Endothelial cell of umbilical vein (primary cell): ENCODE measurements around the gene BRK1. TPM values are rescaled to one million over a fixed set of nuclear protein-coding genes. Genes with fewer than 3 reads are reported as not detected.

ENCODE experiments used
- BruUV-seq: library from RNA; stranded (reverse); fragments of 400-500 nt; replicated peaks from 2 replicates; lab custom pipeline; 2021; lab: Mats Ljungman, UMichigan
- CTCF ChIA-PET: fragments of 300-600, 350-600 bp; sonication (Branson Sonifier 250); formaldehyde crosslinking; loops from one replicate; lab custom pipeline; 2021; ENCODE audit warnings: antibody characterized with exemption, inconsistent platforms; lab: Charles Lee
- POLR2A ChIA-PET: fragments of 300-600, 350-600 bp; sonication (Branson Sonifier 250); formaldehyde crosslinking; loops from one replicate; lab custom pipeline; 2021; ENCODE audit warnings: antibody characterized with exemption, inconsistent platforms; lab: Charles Lee
- DNase-seq: peaks from one replicate; pipeline ENCODE4 v3.0.0-alpha.2; 2011; ENCODE audit warnings: low read depth, low spot score
- FAIRE-seq: peaks from 2 replicates; lab custom pipeline; 2011; peaks lifted over from hg19 to GRCh38; lab: Jason Lieb, UNC
- H2AFZ ChIP-seq: 2 replicates; pipeline ENCODE4 v1.6.0; 2012; ENCODE audit warnings: low read depth, low read length, control low read depth, inconsistent platforms
- H3K27ac ChIP-seq: 2 replicates; pipeline ENCODE4 v1.5.1; 2011; ENCODE audit warnings: low read depth, mild to moderate bottlenecking, control low read depth, low read length, moderate library complexity; ENCODE audit not compliant: insufficient read depth
- H3K27me3 ChIP-seq, 2 experiments: 2 replicates each; pipeline versions ENCODE4 v1.6.0 to v1.6.1; 2011; ENCODE audit warnings: low read length in 2 of 2, mixed read lengths in 1 of 2; ENCODE audit not compliant: control insufficient read depth in 2 of 2, insufficient read depth in 2 of 2
- H3K36me3 ChIP-seq, 2 experiments: 2 replicates in 1 of 2; 3 replicates in 1 of 2; pipeline ENCODE4 v1.5.1; 2011; ENCODE audit warnings: low read length in 2 of 2, mild to moderate bottlenecking in 1 of 2, moderate library complexity in 1 of 2; ENCODE audit not compliant: control insufficient read depth in 2 of 2, insufficient read depth in 2 of 2; ENCODE audit errors: extremely low read depth in 1 of 2
- H3K4me1 ChIP-seq: 3 replicates; pipeline ENCODE4 v1.5.1; 2011; ENCODE audit warnings: mild to moderate bottlenecking, low read length; ENCODE audit not compliant: control insufficient read depth, insufficient read depth; ENCODE audit errors: extremely low read depth
- H3K4me2 ChIP-seq: 2 replicates; pipeline ENCODE4 v1.6.1; 2011; ENCODE audit warnings: low read length, control low read depth, mixed read lengths; ENCODE audit not compliant: insufficient read depth
- H3K4me3 ChIP-seq, 3 experiments: fragments of 200-600 bp in 1 of 3; sonication (generic), shearing (Covaris generic) in 1 of 3; replicated peaks in 1 of 3; 2 replicates each; pipeline ENCODE4 v1.5.1; 2011 to 2016; ENCODE audit warnings: control low read depth in 3 of 3, low read length in 3 of 3, mild to moderate bottlenecking in 2 of 3, inconsistent platforms in 1 of 3, low read depth in 1 of 3, moderate library complexity in 1 of 3; ENCODE audit not compliant: insufficient read depth in 1 of 3
- H3K79me2 ChIP-seq: 2 replicates; pipeline ENCODE4 v1.6.0; 2012; ENCODE audit warnings: low read length, inconsistent platforms; ENCODE audit not compliant: control insufficient read depth, insufficient read depth
- H3K9ac ChIP-seq: replicated peaks from 2 replicates; pipeline ENCODE3; 2011; ENCODE audit warnings: low read length, control low read depth; ENCODE audit not compliant: insufficient read depth; ENCODE audit errors: extremely low read depth
- H3K9me1 ChIP-seq: replicated peaks from 3 replicates; pipeline ENCODE4 v1.6.0; 2011; ENCODE audit warnings: mild to moderate bottlenecking, low read length; ENCODE audit not compliant: control insufficient read depth, insufficient read depth; ENCODE audit errors: extremely low read depth
- H3K9me3 ChIP-seq: replicated peaks from 2 replicates; pipeline ENCODE4 v1.5.1; 2012; ENCODE audit warnings: low read length, inconsistent platforms; ENCODE audit not compliant: control insufficient read depth, insufficient read depth
- H4K20me1 ChIP-seq: replicated peaks from 2 replicates; pipeline ENCODE3; 2011; ENCODE audit warnings: mild to moderate bottlenecking, low read length; ENCODE audit not compliant: control insufficient read depth, insufficient read depth; ENCODE audit errors: extremely low read depth
- EZH2 ChIP-seq: IDR thresholded peaks from 2 replicates; pipeline ENCODE4 v1.6.1; 2012; ENCODE audit warnings: borderline replicate concordance, low read depth, mild to moderate bottlenecking, moderate library complexity, low read length, inconsistent platforms; ENCODE audit not compliant: severe bottlenecking
- FOS ChIP-seq: IDR thresholded peaks from 2 replicates; pipeline ENCODE4 v1.6.1; 2011; ENCODE audit warnings: mild to moderate bottlenecking, low read length, moderate library complexity, borderline replicate concordance; ENCODE audit not compliant: insufficient read depth
- GATA2 ChIP-seq: IDR thresholded peaks from 2 replicates; pipeline ENCODE4 v1.7.0; 2011; ENCODE audit warnings: low read depth, mild to moderate bottlenecking, moderate library complexity, mixed read lengths, low read length; ENCODE audit not compliant: insufficient read length, insufficient read depth
- JUN ChIP-seq: IDR thresholded peaks from 2 replicates; pipeline ENCODE4 v1.6.1; 2011; ENCODE audit warnings: borderline replicate concordance, low read depth; ENCODE audit not compliant: insufficient read length, insufficient read depth
- MYC ChIP-seq: IDR thresholded peaks from one replicate; pipeline ENCODE4 v1.6.1; 2011; ENCODE audit warnings: mild to moderate bottlenecking, low read depth, low read length
- POLR2A ChIP-seq: IDR thresholded peaks from 2 replicates; pipeline ENCODE4 v1.6.1; 2012; ENCODE audit warnings: low read depth, mild to moderate bottlenecking, control low read depth, low read length
- POLR2AphosphoS5 ChIP-seq: IDR thresholded peaks from 2 replicates; pipeline ENCODE4 v1.6.1; 2012; ENCODE audit warnings: low read depth, mild to moderate bottlenecking, control low read depth, low read length, moderate library complexity; ENCODE audit not compliant: insufficient read depth
- dilution Hi-C: fragments of 300-500 bp; cut with MboI; formaldehyde crosslinking; loops from one replicate; pipeline ENCODE4 v1.15.0; 2019; ENCODE audit warnings: low sequenced_read_pairs; ENCODE audit not compliant: extremely low pct_ligation_motif_present
- intact Hi-C: fragments of 100-400 bp; cut with micrococcal nuclease; formaldehyde crosslinking; loops from one replicate; pipeline ENCODE4 v1.10.0; 2022
- polyA plus RNA-seq, 4 experiments: library from polyadenylated mRNA; depleted of rRNA in 3 of 4; stranded (reverse) in 3 of 4; unstranded in 1 of 4; fragments of >200 nt; gene quantifications; 2 replicates each; pipeline versions ENCODE4 v1.2.1 to v1.2.3, GENCODE V29; 2011 to 2012; ENCODE audit warnings: missing spikeins in 1 of 4
- total RNA-seq: library from RNA; stranded (reverse); gene quantifications from 2 replicates; pipeline ENCODE4 v1.2.3, GENCODE V29; 2021
- TF ChIP-seq, protein P1 (sequence below), 2 donors: IDR thresholded peaks; 1 replicate in 1 of 2; 2 replicates in 1 of 2; pipeline ENCODE4 v1.5.1; 2011; ENCODE audit warnings: low read length in 2 of 2, mild to moderate bottlenecking in 2 of 2, moderate library complexity in 2 of 2, control low read depth in 1 of 2, inconsistent platforms in 1 of 2, low read depth in 1 of 2; ENCODE audit not compliant: insufficient read depth in 1 of 2; ENCODE audit errors: extremely low read depth in 1 of 2
- TF ChIP-seq, protein P2 (sequence below): IDR thresholded peaks from 2 replicates; pipeline ENCODE4 v1.6.1; 2011; ENCODE audit not compliant: insufficient read depth, insufficient read length

The BRK1 gene
- total and polyA plus RNA-seq, 2 donors (not counting 3 experiments of a cell fraction or from before 2014, with no cell fraction given): 123 to 144 TPM

DNA sequence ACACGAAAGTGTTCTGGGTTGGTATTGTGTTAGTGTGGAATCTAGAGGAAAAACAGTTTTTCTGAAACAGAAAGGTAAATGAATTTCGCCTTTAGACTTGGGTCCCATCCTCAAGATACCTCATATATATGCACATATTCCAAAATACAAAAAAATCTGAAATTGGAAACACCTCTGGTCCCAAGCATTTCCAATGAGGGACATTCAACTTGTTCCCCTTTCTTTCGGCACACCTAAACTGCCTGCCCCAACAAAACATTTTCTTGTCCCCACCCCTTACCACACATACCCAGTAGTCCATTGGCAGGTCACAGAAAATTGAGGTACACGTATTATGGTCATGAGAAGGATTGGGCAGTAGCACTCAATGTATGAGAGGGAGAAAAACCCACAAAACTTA, 40.2 kb downstream of the BRK1 start:
- TF ChIP-seq FOS (no peak), MYC (no peak), JUN (no peak), GATA2 (no peak), EZH2 (no peak), POLR2AphosphoS5 (no peak), POLR2A (no peak)
- TF ChIP-seq, protein P1, sequence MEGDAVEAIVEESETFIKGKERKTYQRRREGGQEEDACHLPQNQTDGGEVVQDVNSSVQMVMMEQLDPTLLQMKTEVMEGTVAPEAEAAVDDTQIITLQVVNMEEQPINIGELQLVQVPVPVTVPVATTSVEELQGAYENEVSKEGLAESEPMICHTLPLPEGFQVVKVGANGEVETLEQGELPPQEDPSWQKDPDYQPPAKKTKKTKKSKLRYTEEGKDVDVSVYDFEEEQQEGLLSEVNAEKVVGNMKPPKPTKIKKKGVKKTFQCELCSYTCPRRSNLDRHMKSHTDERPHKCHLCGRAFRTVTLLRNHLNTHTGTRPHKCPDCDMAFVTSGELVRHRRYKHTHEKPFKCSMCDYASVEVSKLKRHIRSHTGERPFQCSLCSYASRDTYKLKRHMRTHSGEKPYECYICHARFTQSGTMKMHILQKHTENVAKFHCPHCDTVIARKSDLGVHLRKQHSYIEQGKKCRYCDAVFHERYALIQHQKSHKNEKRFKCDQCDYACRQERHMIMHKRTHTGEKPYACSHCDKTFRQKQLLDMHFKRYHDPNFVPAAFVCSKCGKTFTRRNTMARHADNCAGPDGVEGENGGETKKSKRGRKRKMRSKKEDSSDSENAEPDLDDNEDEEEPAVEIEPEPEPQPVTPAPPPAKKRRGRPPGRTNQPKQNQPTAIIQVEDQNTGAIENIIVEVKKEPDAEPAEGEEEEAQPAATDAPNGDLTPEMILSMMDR (IDR thresholded peaks at IDR 0.05; ENCODE audit: extremely low read depth in 1 of 2, insufficient read depth in 1 of 2, low read depth in 1 of 2, low read length in 2 of 2): no peak
- TF ChIP-seq, protein P2, sequence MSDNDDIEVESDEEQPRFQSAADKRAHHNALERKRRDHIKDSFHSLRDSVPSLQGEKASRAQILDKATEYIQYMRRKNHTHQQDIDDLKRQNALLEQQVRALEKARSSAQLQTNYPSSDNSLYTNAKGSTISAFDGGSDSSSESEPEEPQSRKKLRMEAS: no peak

More for the DNA sequence above, 40.2 kb downstream of the BRK1 start:
- no peak overlapping the region for H3K4me3 ChIP-seq
- FAIRE-seq (no peak), DNase-seq (no peak)
- no peaks in the 10 kb centered on the region for H4K20me1 ChIP-seq
- no peak overlapping the region for H3K27ac ChIP-seq
- peaks cover 2 to 13% of the 10 kb centered on the region in 2 experiments for H3K36me3 ChIP-seq
- H2AFZ ChIP-seq: no peak overlapping the region
- H3K4me2 ChIP-seq: no peak overlapping the region
- dilution Hi-C loops (no loop called here), intact Hi-C loops (no loop called here)
- POLR2A ChIA-PET: interaction anchor here (0.6 kb wide), 1 partner anchor 86 kb away, joined by 4 read pairs; no protein-coding TSS in a partner anchor
- H3K4me1 ChIP-seq: no peaks in the 10 kb centered on the region
- no peak overlapping the region for H3K9ac ChIP-seq
- no peaks in the 10 kb centered on the region for H3K9me3 ChIP-seq
- no peaks in the 10 kb centered on the region for H3K9me1 ChIP-seq
- no peaks in the 10 kb centered on the region for H3K27me3 ChIP-seq
- CTCF ChIA-PET: interaction anchor here (0.6 to 1.0 kb wide), 2 partner anchors 8 to 9 kb away, joined by 3 to 4 read pairs; partner anchors contain the start of gene IRAK2
- H3K79me2 ChIP-seq: no peaks in the 10 kb centered on the region
- no TSS peak for BruUV-seq
